DMS79 treated with DMSO at 0.1 percent for 48 hours (cell line): Measurements from ENCODE around the gene LRRC25.

Source experiments
- DNase-seq: peaks from one replicate; lab custom pipeline; 2025; lab: John Stamatoyannopoulos, UW

The LRRC25 gene

GRCh38 chr19:18424890-18425514 is 27.6 kb upstream of the LRRC25 start:
- no peak for DNase-seq

- DNase-seq, result no peak
These were observed 26.9 kb upstream of the LRRC25 start for GRCh38 chr19:18424122-18424889.

GRCh38 chr19:18423258-18424020 is 26.0 kb upstream of the LRRC25 start:
- DNase-seq, result no peak

- DNase-seq, result no peak
These were observed 25.2 kb upstream of the LRRC25 start for GRCh38 chr19:18422530-18423191.

GRCh38 chr19:18421371-18421959 is 24.0 kb upstream of the LRRC25 start:
- DNase-seq, result no peak

- no peak for DNase-seq
These were observed 23.5 kb upstream of the LRRC25 start for GRCh38 chr19:18420930-18421329.

GRCh38 chr19:18419699-18420460 is 22.5 kb upstream of the LRRC25 start:
- peak; percentile 22 for DNase-seq

- peak; percentile 71 for DNase-seq
These were observed 21.8 kb upstream of the LRRC25 start, which contains the start of gene SSBP4 for GRCh38 chr19:18419195-18419698. TSS of gene SSBP4 (plus strand) at chr19:18419398. CDS start at chr19:18419649, 251 bp downstream.

- DNase-seq, result peak; percentile 71
These were observed 21.2 kb upstream of the LRRC25 start for GRCh38 chr19:18418483-18419194.

GRCh38 chr19:18418029-18418482 is 20.6 kb upstream of the LRRC25 start:
- no peak for DNase-seq

GRCh38 chr19:18417250-18418028 is 20.0 kb upstream of the LRRC25 start:
- peak; percentile 56 for DNase-seq

GRCh38 chr19:18416778-18417249 is 19.4 kb upstream of the LRRC25 start:
- peak; percentile 70 for DNase-seq

- no peak for DNase-seq
These were observed 17.9 kb upstream of the LRRC25 start for GRCh38 chr19:18415178-18415867.

- no peak for DNase-seq
These were observed 17.2 kb upstream of the LRRC25 start for GRCh38 chr19:18414504-18415177.

GRCh38 chr19:18412610-18413239 is 15.3 kb upstream of the LRRC25 start:
- no peak for DNase-seq

GRCh38 chr19:18408053-18408476 is 10.6 kb upstream of the LRRC25 start:
- DNase-seq, result peak; percentile 53

- no peak for DNase-seq
These were observed 9.3 kb upstream of the LRRC25 start for GRCh38 chr19:18406749-18407148.
